ENCODE results near the gene PTPRG. TPM values are rescaled to one million over a fixed set of nuclear protein-coding genes. Genes with fewer than 3 reads are reported as not detected.
A peak's percentile ranks its signal among the peaks of the same experiment; 100 is the strongest.

The PTPRG gene
- total RNA-seq, 1 experiment from 2014 or later: 69.3 TPM

DNA sequence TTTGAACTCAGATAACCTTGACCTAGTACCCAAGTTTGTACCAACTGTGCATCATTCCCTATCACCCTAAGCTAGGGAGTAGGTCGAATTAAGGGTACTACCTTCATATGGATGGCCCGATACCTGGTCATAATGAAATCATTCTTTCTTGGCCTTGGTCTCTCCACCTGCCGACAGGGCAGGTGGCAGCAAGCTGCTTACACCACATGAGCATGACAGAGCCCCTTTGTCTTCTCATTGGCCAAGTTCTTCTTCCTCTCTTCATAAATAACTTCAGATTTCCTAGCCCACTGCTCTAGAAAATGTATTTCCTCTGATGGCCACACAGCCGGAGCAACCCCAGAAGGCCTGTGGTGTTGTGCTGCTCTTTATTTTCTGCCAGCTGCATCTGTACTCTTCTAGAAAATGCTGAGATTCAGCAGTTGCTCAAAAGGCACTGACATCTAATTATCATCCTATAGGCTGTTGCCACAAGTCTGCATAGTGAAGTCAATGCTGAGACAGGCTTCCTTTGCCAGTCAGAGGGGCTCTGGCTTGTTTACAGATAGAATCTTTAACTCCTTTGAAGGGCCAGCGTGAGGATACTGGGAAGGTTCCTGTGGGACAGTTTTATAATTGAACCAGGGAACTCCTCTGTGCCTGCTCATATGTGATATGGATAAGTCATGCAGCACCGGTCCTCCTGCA is 304.2 kb downstream of the PTPRG start:
- H2BK15ac ChIP-seq (ENCODE audit: low read depth, low read length): no peak overlapping the region
- H3K27me3 ChIP-seq (ENCODE audit: insufficient read depth, low read length): no peaks in the 10 kb centered on the region
- H3T11ph ChIP-seq (ENCODE audit: low read length): no peak overlapping the region
- Mint-ChIP-seq H3K27ac (peak overlapping the region; percentile 3 to 84 (median 27); a peak in 4 of 7 replicates), H3K36me3 (ENCODE audit: insufficient read depth in 1 of 3, low read depth in 3 of 3) (peaks cover 3 to 7% (median 5%) of the 10 kb centered on the region in 3 experiments; a peak in 5 of 7 replicates), H3K4me1 (peaks cover 62 to 75% of the 10 kb centered on the region in 2 experiments), H3K4me3 (no peak overlapping the region), H3K27me3 (ENCODE audit: low read depth) (no peaks in the 10 kb centered on the region; the same call in 1 of the 2 replicates), H3K9me3 (no peaks in the 10 kb centered on the region)
- no peak overlapping the region for H3K56ac ChIP-seq (ENCODE audit: insufficient read length, low read depth, low read length)
- no peak overlapping the region for H3K14ac ChIP-seq (ENCODE audit: insufficient read depth, low read length)
- DNase-seq: no peak
- H3K79me1 ChIP-seq (ENCODE audit: insufficient read depth, low read depth, low read length, poor library complexity, severe bottlenecking): peaks cover 6% of the 10 kb centered on the region
- H2AFZ ChIP-seq (ENCODE audit: low read length): no peak overlapping the region
- H3K9ac ChIP-seq (ENCODE audit: extremely low read depth, insufficient read length, low read length): no peak overlapping the region
- no peak overlapping the region for H4K91ac ChIP-seq (ENCODE audit: insufficient read length, low read depth, low read length)
- no peak overlapping the region for H3K27ac ChIP-seq (ENCODE audit: insufficient read length, low read depth, low read length)
- no peak overlapping the region for H2BK12ac ChIP-seq (ENCODE audit: insufficient read length, low read depth, low read length)
- no peaks in the 10 kb centered on the region for H4K20me1 ChIP-seq (ENCODE audit: control insufficient read depth, insufficient read depth, insufficient read length)
- no peaks in the 10 kb centered on the region for H3K9me3 ChIP-seq (ENCODE audit: control insufficient read depth, low read depth, low read length)
- no peak overlapping the region for H4K5ac ChIP-seq (ENCODE audit: insufficient read length, low read depth, low read length)
- no peak overlapping the region for H2AK5ac ChIP-seq (ENCODE audit: insufficient read length, low read length)
- no peak overlapping the region for H3K23ac ChIP-seq (ENCODE audit: insufficient read length, low read depth, low read length)
- no peak overlapping the region for H3K4ac ChIP-seq (ENCODE audit: low read depth, low read length)
- TF ChIP-seq, protein P1, sequence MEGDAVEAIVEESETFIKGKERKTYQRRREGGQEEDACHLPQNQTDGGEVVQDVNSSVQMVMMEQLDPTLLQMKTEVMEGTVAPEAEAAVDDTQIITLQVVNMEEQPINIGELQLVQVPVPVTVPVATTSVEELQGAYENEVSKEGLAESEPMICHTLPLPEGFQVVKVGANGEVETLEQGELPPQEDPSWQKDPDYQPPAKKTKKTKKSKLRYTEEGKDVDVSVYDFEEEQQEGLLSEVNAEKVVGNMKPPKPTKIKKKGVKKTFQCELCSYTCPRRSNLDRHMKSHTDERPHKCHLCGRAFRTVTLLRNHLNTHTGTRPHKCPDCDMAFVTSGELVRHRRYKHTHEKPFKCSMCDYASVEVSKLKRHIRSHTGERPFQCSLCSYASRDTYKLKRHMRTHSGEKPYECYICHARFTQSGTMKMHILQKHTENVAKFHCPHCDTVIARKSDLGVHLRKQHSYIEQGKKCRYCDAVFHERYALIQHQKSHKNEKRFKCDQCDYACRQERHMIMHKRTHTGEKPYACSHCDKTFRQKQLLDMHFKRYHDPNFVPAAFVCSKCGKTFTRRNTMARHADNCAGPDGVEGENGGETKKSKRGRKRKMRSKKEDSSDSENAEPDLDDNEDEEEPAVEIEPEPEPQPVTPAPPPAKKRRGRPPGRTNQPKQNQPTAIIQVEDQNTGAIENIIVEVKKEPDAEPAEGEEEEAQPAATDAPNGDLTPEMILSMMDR (conservative IDR thresholded peaks at IDR 0.05): no peak
- peaks cover 26% of the 10 kb centered on the region; the same call in 1 of the 2 replicates for H3K4me1 ChIP-seq (ENCODE audit: insufficient read depth, low read length)
- no peak overlapping the region for H3K18ac ChIP-seq (ENCODE audit: insufficient read length, low read depth, low read length)
- WGBS (ENCODE audit: extremely low coverage, insufficient read length, low lambda C conversion rate): no CpG with 5 or more reads among the region's 6 CpGs
- peaks cover 31% of the 10 kb centered on the region; the same call in 1 of the 2 replicates for H3K79me2 ChIP-seq (ENCODE audit: insufficient read depth, low read length)
- H3K23me2 ChIP-seq (ENCODE audit: insufficient read length, low read depth, low read length, poor library complexity, severe bottlenecking): no peaks in the 10 kb centered on the region
- H4K8ac ChIP-seq (replicated peaks; ENCODE audit: insufficient read length, low read depth, low read length): no peak overlapping the region
- H2BK20ac ChIP-seq (ENCODE audit: low read depth, low read length, poor library complexity, severe bottlenecking): no peak overlapping the region
- no peak overlapping the region for H2BK120ac ChIP-seq (ENCODE audit: low read depth, low read length, poor library complexity, severe bottlenecking)
- H2BK5ac ChIP-seq (ENCODE audit: insufficient read length, low read length): no peak overlapping the region
- H3K4me2 ChIP-seq (ENCODE audit: insufficient read depth, insufficient read length, low read length): no peak overlapping the region
